HTERT RPE-1 (cell line): ENCODE measurements around the gene LGI2.

Experiments used
- in situ Hi-C: fragments of 300-500 bp; cut with MboI; formaldehyde crosslinking; loops from 4 replicates; pipeline ENCODE4 v1.14.3; 2020; ENCODE audit warnings: low sequenced_read_pairs

Gene LGI2

DNA sequence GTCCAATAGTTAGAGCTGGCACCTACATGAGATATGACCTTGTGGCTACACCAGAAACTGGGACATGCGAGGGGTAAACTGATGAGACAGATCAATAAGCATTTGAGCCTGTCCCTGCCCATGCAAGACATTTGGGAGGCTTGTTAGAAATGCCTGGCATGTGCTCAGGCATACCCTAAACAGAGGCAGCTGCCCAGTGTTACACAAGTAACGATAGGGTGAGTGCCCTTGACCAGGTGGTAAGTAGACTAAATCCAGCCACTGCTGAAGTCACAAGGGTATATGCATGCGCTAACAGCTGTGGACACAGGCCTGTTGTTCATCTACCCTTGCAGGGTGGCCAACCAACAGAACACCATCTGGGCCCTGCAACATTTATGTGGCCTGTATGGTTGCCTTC lies 61.8 kb downstream of the LGI2 start:
- in situ Hi-C loops = no loop called here

DNA sequence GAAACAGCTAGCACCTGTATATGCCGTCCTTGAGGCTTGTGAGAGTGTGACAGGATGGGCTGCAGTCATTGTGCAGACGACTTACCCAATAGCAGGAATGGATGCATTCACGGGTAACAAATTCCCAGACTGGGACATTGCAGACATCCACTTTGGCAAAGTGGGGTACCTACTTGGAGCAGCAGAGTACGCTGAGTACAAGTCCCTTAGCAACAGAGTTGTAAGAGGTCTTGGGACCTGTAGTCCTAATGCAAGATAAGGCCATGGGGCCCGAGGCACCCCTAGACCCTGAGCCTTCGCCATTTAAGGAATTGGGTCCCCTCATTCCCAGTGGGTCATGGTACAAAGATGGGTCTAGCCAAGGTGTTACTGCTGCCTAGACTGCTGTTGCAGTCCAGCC lies 62.5 kb downstream of the LGI2 start:
- in situ Hi-C loops = no loop called here

DNA sequence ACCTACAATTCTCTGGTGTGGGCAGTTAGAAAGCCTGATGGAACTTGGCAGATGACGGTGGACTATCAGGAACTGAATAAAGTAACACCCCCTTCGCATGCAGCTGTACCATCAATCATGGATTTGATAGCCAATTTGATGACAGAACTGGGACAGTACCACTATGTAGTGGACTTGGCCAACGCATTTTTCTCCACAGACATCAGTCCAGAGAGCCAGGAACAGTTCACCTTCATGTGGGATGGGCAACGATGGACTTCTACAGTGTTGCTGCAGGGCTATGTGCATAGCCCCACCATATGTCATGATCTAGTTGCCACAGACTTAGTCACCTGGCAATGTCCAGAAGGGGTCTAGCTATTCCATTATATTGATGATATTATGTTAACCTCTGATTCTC lies 63.4 kb downstream of the LGI2 start:
- in situ Hi-C loops = no loop called here

DNA sequence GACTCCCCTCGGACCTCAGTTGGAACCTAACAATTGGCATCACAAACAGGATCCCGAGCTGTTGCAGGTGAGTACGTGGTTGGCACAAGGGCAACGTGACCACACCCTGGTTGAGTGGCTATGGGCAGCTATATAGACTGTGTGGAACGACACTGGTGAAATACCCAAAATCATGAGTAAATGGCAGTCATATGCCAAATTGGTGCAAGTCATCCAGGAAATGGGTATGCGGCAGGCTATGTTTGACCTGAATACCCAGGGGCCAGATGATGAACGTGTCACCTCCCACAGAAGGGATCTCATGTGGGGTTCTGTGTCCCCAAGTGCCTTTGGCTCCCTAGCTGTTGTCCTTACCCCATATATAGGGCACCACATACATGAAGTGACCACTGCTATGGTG lies 64.7 kb downstream of the LGI2 start:
- in situ Hi-C loops = no loop called here

DNA sequence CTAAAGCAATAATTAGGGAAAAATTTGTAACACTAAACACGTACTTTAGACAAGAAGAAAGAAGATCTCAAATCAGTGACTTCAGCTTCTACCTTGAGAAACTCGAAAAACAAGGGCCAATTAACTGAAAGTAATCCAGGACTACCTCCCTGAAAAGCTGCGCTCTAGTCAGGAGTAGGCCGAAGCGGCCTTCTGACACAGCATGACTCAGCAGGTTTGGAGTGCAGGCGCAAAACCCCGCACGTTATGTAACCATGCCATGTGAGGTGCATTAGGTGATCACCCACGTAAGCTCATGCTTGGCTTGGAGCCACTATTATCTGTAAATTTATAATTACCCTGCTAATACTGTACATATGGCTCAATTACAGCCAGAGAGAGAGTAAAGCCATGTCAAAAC lies 65.1 kb downstream of the LGI2 start:
- in situ Hi-C loops = no loop called here

DNA sequence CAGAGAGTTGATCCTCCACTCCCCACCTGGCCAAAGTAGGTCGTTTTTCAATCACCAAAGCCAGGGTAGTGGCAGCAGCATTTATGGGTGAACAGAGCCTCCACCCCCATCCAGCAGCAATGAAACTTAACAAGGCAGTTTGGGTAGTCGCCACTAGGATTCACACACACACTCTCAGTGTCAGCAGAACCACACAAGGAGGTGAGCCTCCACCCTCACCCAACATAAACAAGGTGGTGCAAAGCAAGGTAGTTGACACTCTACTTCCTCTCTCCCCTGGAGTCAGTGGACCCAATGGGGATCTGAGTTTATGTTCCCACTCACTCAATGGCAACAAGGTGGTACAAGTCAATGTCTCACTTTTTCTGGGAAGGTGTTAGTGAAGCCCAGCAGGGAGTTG lies 67.5 kb downstream of the LGI2 start:
- in situ Hi-C loops = no loop called here

DNA sequence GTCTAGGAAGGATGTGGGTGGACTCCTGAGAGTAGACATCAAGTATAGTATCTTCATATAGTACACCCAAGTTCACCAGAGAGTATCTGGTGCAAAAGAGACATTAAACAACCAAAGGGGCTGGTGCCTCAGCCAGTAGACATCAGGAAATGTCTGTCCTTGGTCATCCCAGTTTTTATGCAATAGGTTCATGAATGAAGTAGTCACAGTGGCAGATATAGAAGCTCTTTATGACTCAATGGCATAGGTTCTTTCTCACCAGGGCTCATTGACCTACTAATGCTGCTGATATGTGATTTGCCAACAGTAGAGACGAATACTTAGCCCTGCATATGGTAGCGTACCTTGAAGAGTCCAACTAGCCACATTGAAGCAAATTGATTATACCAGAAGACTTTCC lies 72.9 kb downstream of the LGI2 start:
- in situ Hi-C loops = no loop called here

DNA sequence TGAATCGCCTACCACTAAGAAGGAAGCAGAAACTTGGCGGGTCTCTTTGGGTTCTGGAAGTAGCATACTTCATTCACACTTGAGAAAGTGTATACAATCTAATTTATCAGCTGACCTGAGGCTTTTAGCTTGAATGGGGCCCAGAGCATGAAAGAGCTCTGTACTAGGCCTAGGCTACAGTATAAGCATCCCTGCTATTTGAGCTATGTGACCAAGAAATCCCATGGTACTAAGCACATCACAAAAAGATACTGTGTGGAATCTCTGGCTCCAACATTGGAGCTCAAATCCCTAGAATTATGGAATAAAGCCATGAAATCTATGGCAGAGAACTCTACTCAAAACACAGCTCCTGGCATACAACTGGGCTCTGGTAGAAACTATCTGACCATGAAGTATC lies 74.0 kb downstream of the LGI2 start:
- in situ Hi-C loops = no loop called here

DNA sequence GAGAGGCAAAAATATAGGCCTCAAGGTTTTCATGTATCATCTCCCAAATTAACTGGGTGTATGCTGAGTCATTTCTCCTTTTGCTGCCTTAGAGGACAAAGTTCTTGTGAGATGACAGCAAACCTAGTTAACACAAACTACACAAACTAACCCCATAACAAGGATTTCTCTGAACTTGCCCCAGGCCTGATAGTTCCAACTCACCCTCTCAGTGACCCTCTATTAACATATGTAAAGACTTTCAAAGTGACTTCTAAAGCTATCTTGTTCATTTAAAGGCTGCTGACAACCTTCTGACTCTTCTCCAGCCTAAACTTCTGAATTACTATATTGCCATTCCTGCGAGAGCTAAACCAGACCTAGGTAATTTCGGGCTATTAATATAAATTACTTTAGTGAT lies 74.7 kb downstream of the LGI2 start:
- in situ Hi-C loops = no loop called here

DNA sequence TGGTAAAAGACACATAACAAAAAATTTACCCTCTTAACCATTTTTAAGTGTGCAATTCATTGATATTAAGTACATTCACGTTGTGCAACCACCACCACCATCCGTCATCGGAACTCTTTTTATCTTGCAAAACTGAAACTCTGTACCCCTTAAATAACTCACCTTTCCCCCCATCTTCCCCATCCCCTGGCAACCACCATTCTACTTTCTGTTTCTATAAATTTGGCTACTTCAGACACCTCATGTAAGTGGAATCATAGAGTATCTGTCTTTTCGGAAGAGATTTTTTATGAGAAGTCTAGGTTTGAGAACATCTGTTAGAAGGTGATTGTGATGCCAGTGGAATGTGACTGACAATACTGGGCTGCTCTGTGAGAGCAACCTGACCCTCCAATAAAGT lies 78.1 kb downstream of the LGI2 start:
- in situ Hi-C loops = no loop called here

DNA sequence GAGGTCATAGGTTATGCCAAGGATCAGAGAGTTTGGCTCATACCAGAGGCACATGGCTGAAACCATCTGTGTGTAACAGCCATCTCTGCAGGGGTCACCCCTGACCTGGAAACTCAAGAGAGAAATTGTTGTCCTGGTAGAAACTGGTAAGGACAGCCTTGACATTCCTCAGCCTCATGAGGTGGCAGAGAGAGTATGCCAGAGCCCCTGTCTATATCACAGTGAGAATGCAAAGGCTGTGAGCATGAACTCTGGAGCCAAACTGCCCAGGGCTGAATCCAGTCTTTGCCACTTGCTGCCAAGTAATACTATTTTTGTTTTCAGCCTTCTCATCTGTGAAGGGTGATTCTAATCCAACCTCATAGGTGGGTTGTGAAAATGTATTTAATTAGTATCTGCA lies 80.8 kb downstream of the LGI2 start:
- in situ Hi-C loops = no loop called here
